ENCODE results near the gene SELENOW. TPM values are rescaled to one million over a fixed set of nuclear protein-coding genes. Genes with fewer than 3 reads are reported as not detected.

SELENOW gene
- total and polyA plus RNA-seq, 4 donors, result 28.2 to 102 (median 67.4) TPM

DNA sequence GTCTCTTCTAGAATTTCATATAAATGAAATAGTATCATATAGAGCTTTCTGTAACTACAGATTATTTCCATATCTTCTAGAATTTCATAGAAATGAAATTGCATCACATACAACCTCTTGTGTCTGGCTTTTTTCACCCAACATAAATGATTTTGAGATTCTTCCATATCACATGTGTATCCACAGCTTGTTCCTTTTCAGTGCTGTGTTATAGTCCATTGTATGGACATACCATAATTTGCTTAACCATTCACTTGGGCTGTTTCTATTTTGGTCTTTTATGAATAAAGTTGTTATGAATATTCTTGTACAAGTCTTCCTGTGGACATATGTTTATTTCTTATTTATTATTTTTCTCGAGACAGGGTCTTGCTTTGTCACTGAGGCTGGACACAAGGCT lies 14.1 kb downstream of the SELENOW start:
- WGBS, result 90% methylated on average over 1 of the region's 1 CpG
- Histone ChIP-seq H3K27ac (ENCODE audit: low read depth in 1 of 2, low read length in 2 of 2) (no peak overlapping the region), H3K9me3 (ENCODE audit: control insufficient read depth in 4 of 4, low read length in 3 of 4) (no peaks in the 10 kb centered on the region), H3K9ac (ENCODE audit: low read depth in 1 of 2, low read length in 2 of 2) (no peak overlapping the region), H3K27me3 (ENCODE audit: control insufficient read depth in 4 of 4, insufficient read depth in 4 of 4, low read length in 3 of 4) (no peaks in the 10 kb centered on the region), H3K36me3 (ENCODE audit: control insufficient read depth in 4 of 4, insufficient read depth in 3 of 4, low read depth in 1 of 4, low read length in 3 of 4) (peaks cover 0 to 1% (median 0%) of the 10 kb centered on the region in 4 donors), H3K4me3 (ENCODE audit: low read depth in 1 of 3, low read length in 3 of 3) (no peak overlapping the region), H3K4me1 (ENCODE audit: control insufficient read depth in 4 of 4, insufficient read depth in 4 of 4, low read length in 3 of 4) (peaks cover 0 to 3% (median 0%) of the 10 kb centered on the region in 4 donors)
- TF ChIP-seq, protein P1, sequence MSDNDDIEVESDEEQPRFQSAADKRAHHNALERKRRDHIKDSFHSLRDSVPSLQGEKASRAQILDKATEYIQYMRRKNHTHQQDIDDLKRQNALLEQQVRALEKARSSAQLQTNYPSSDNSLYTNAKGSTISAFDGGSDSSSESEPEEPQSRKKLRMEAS (IDR thresholded peaks at IDR 0.05), result no peak
- TF ChIP-seq ZBTB33 (IDR thresholded peaks at IDR 0.05) (no peak), ATF3 (IDR thresholded peaks at IDR 0.05) (no peak), RXRA (IDR thresholded peaks at IDR 0.05) (no peak), SP1 (IDR thresholded peaks at IDR 0.05) (no peak), NR2F2 (IDR thresholded peaks at IDR 0.05) (no peak), JUND (IDR thresholded peaks at IDR 0.05) (no peak), FOXA2 (IDR thresholded peaks at IDR 0.05) (no peak), TAF1 (conservative IDR thresholded peaks at IDR 0.05) (no peak), REST (IDR thresholded peaks at IDR 0.05) (no peak), FOXA1 (IDR thresholded peaks at IDR 0.05) (no peak), RAD21 (IDR thresholded peaks at IDR 0.05) (no peak), HNF4G (IDR thresholded peaks at IDR 0.05) (no peak), EGR1 (IDR thresholded peaks at IDR 0.05; ENCODE audit: low read depth in 2 of 2) (no peak), YY1 (IDR thresholded peaks at IDR 0.05) (no peak), CTCF (IDR thresholded peaks at IDR 0.05; ENCODE audit: low read depth, low read length, missing input control) (no peak), GABPA (IDR thresholded peaks at IDR 0.05 in 1 of 2, conservative IDR thresholded peaks at IDR 0.05 in 1 of 2) (no peak), HNF4A (conservative IDR thresholded peaks at IDR 0.05) (no peak)
- DNase-seq (ENCODE audit: low spot score), result no peak
